ENCODE results near the gene CDK15.
"Not testable (repeated sequence)": the region's sequence is repeated elsewhere in the genome, so short reads cannot be mapped to it uniquely, and the experiment has no call there.

Gene CDK15

GRCh38 chr2:201806442-201807170 is at the start of gene CDK15:
TSS of gene CDK15 (plus strand) at chr2:201806537. CDS start at chr2:201806665, 128 bp downstream.
- no peak for DNase-seq

GRCh38 chr2:201758234-201758633 is 48.1 kb upstream of the CDK15 start:
- no peak for DNase-seq

DNA sequence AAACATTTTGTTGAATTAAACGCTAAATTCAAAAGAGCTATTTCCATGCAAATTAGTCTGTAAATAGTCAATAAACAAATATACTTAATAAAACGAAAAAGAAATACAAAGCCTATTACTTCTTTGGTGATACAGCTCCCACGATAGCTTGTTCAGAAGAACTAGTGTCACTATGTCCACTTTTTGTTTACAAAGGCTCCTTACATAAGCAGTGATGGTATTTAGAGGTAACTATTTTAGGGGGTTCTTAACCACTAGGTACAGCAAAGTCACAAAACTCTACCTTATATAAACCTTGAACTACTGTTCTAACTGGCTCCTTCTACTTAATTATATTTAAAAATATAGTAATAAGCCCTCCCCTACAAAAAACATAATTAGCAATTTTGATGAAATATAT is 47.5 kb upstream of the CDK15 start:
- no peak for DNase-seq

DNA sequence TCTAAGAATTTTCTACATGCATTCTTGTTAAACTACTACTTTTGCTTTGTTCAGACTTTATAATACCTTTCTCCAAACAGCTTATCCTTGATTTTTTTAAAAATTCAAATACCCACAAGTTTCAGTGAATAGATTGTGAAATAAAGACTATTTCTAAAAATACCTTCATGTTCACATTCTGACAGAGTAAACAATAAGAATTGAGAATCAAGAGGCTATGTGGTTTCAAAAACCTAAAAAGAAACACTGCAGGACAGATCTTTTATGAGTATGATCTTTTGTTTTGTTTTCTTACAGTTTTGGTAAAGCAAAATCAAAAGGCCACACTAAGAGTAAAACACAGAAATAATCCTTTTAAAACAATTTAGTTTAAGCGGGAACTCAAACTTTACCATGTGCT is 46.8 kb upstream of the CDK15 start:
- no peak for DNase-seq

- DNase-seq = no peak
Observed at GRCh38 chr2:201761101-201761500, 45.2 kb upstream of the CDK15 start.

GRCh38 chr2:201764469-201764868 is 41.9 kb upstream of the CDK15 start:
- DNase-seq = not testable (repeated sequence)

DNA sequence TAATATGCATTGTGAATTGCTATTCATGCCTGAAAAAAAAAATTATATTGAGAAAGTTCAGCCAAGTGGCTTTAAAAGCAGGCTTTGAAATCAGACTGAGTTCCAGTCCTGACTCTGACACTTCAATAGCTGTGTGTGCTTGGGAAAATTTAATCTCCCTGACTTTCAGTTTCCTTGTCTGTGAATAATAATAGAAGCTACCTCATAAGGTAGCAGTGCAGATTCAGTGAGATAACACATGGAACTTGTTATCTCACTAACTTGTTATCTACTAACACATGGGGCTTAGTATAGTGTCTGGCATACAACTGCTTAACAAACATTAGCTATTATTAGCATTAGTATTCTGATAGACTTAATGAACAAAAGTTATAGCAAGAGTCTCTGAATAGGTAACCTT is 40.5 kb upstream of the CDK15 start:
- DNase-seq = no peak

- no peak for DNase-seq
Observed at GRCh38 chr2:201768918-201769317, 37.4 kb upstream of the CDK15 start.

DNA sequence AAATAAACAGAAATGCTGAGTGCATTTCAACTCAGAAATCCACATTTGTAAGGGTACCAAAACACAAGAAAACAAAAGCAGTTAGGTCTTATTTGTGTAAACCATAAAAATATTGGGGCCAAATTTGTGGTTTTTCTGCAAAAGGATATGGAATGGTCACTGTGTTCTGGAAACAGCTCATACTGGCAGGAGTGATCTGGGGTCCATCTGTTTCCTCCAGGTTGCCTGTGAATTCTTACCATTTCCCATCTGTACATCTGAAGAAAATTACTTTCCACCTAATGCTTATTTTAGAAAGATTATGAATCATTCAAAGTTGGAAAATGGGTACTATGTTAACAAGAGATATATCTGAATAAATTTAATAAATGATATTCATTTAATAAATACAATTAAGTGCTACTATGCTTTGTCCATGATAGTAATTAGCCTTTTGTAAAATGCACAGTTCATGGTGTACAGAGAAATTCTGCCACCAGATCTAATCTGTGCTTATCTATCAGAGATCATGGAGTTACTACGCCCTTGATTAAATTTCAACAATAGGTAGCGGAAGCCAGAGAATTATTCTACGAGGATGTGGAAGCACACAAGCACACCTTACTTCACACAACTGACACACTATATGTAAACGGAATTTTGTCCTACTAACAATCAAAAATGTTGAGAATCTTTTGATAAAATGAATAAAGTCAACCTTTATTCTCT is 36.5 kb upstream of the CDK15 start:
- DNase-seq = no peak

DNA sequence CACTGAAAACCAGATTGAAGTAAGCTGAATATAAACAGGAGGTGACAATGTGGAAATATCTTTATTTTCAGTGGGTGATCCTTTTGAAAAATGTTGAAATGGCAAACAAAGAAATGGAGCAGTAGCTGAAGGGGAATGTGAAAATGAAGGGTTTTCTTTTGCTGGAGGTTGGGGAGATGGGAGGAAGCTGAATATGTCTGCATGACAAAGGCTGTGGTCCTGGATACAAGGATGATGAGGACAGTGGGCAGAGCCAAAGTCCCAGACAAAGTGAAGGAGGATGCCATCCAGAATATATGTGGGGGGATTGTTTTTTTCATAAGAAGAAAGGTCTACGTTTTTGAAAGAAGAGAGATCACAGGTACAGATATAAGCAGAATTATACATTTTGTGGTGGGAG is 32.3 kb upstream of the CDK15 start:
- no peak for DNase-seq

- DNase-seq = no peak
Observed at GRCh38 chr2:201774546-201774945, 31.8 kb upstream of the CDK15 start.

- DNase-seq = no peak
Observed at GRCh38 chr2:201775326-201775725, 31.0 kb upstream of the CDK15 start.

DNA sequence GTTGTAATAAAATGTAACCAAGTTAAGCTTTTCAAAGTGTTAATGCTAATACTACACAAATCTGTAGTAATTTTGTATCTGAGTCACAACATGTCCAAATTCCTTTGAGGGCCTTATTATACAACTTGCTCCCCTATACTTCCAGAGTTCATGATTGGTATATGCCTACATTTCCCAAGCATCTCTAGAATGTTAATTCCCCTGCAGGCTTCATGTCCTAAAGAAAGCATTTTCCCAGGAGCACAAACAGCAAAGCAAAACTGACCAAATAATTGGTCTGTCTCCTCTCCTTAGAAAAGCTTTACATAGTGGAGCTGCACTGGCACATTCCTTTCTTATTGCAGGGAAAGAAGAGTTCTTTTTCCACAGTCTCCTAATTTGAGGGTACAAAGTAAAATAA is 29.3 kb upstream of the CDK15 start:
- DNase-seq = no peak

- DNase-seq = no peak
Observed at GRCh38 chr2:201777869-201778268, 28.5 kb upstream of the CDK15 start.

DNA sequence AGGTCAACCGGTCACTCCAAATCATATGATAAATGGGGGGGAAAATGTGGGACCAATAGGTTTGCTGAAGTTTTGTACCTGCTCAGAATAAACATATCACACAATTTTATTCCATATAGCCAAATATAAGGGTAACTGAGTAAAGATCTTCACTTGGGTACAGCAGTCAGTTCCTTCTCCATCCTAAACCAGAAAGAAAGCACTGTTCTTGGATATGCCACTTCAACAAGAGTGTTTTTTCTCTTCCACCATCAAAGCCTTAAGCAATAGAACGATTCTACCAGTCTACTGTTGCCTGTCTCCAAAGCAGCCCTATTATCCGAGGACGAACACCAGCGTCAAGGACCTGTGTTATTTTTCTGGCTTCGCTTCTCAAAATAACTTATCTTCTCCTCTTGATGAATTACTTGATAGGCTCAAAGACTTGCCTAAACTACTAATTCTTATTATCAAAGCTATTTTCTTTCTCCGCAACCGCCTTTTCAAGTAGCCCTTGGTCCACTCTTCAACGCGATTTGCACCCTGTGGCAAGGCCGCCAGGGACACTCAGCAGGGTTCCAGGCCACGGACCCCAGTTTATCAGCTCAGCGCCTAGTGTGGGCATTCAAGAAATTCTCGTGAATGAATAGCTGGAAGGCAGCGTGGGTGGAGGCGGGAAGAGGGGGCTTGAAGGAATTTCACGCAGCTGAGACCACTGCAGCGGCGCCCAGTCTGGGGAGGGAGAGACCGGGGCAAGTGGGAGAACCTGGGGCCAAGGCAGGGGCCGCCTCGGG is 26.2 kb upstream of the CDK15 start:
- DNase-seq = peak; percentile 5

GRCh38 chr2:201780674-201781493 is 25.5 kb upstream of the CDK15 start, which contains the start of gene ALS2:
TSS of gene ALS2 (minus strand) at chr2:201780933. CDS start at chr2:201768885, 12,048 bp downstream.
- peak; percentile 93 for DNase-seq

DNA sequence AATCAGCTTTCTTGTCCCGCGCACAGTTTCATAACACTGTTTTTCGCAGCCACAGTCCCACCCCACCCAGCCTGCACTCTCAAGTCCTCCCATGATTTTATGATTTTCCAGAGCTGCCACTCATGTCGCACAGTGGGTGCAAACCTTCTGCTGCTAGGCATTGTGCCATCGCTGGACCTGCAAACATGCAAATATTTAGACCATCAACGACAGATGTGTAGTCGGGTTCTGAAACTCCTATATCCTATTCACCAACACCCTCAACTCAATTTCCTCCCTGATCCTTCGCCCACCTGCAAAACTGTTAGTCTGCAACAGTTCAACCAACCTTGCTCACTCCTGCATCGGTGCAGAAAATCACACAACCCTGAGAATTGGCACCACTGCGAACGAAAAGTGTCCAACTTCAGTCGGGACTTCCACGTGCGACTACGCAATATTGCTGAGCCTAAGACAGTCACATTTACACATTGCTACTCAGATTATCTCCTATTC is 24.7 kb upstream of the CDK15 start:
- peak; percentile 12 for DNase-seq

DNA sequence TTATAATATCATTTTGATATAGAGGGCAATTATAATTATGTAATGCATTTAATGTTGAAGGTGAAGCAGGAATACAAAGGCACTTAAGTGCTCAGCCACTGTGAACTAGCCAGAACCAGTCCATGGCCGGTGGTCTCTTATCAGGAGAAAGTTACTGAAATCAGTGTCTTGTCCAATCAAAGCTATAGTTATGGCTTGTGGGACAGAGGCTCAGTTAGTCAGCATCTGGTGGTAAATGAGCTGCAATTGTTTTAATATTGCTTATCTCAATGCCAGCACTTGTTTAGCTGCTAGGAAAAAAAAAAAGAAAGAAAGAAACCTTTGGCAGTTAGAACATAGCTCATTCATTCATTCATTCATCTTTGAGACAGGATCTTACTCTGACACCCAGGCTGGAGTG is 21.8 kb upstream of the CDK15 start:
- no peak for DNase-seq

DNA sequence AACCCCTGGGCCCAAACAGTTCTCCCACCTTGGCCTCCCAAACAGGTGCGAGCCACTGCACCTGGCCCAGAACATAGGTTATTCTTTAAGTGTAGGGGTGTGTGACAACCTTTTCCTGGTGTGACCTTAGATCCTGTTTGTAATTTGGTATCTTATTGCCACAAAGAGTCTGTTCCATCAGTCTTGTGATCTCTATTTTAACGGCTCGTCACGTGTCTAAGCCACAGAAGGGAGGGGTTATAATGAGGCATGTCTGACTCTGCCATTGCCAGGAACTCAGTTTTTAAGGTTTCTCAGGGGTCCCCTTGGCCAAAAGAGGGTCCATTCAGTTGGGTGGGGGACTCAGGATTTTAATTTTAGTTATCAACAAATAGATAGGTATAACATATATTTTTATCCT is 21.2 kb upstream of the CDK15 start:
- no peak for DNase-seq

DNA sequence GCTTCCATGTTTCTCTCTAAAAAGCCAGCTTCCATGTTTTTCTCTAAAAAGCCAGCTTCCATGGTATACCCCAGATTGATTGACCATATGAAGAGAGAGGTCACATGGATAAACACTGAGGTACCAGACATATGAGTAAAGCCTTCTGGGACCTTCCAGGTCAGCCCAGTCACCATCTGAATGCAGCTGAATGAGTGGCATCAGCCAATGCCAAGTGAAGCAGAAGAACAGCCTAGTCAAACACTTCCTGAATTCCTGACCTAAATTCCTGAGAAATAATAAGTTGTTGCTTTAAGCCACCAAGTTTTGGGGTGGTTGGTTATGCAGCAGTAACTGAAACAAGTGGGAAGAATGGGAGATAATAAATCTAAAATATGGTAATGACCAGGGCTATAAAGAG is 19.9 kb upstream of the CDK15 start:
- DNase-seq = no peak

- no peak for DNase-seq
Observed at GRCh38 chr2:201788371-201788770, 18.0 kb upstream of the CDK15 start.

DNA sequence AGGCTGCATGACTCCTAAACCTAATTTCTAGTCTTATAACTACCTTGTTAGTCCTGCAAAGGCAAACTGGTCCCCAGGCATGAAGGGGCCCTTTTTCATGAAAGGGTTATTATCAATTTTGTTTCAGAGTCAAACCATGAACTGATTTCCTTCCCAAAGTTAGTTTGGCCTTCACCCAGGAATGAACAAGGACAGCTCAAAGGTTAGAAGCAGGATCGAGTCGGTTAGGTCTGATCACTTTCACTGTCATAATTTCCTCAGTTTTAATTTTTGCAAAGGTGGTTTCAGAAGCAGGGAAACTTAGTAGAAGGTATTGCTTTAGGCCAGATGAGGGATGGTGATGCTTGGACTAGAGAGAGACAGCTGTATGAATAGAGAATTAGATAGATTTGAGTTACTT is 16.9 kb upstream of the CDK15 start:
- DNase-seq = no peak

GRCh38 chr2:201790291-201790690 is 16.0 kb upstream of the CDK15 start:
- no peak for DNase-seq

All from CD4-positive, alpha-beta T cell treated with Interleukin-17A for 1 hour (primary cell).